Glutamatergic neuron (in vitro differentiated cells): ENCODE data around the gene FAN1. TPM values are rescaled to one million over a fixed set of nuclear protein-coding genes. Genes with fewer than 3 reads are reported as not detected.

Experiments used
- DNase-seq: peaks from one replicate; pipeline ENCODE4 v3.0.0; 2022
- H3K27ac Mint-ChIP-seq: one replicate; pipeline ENCODE4 v1.8.0; 2020; ENCODE audit warnings: mild to moderate bottlenecking, mixed read lengths, inconsistent platforms; ENCODE audit not compliant: unreplicated experiment
- H3K27me3 Mint-ChIP-seq: one replicate; pipeline ENCODE4 v1.8.0; 2020; ENCODE audit warnings: mild to moderate bottlenecking, moderate library complexity, mixed read lengths, inconsistent platforms; ENCODE audit not compliant: unreplicated experiment
- H3K36me3 Mint-ChIP-seq: one replicate; pipeline ENCODE4 v1.8.0; 2020; ENCODE audit warnings: mild to moderate bottlenecking, mixed read lengths, inconsistent platforms; ENCODE audit not compliant: unreplicated experiment
- H3K4me1 Mint-ChIP-seq: one replicate; pipeline ENCODE4 v1.8.0; 2020; ENCODE audit warnings: mild to moderate bottlenecking, low read depth, mixed read lengths, inconsistent platforms; ENCODE audit not compliant: unreplicated experiment
- H3K4me3 Mint-ChIP-seq: one replicate; pipeline ENCODE4 v1.8.0; 2020; ENCODE audit warnings: mild to moderate bottlenecking, mixed read lengths, inconsistent platforms; ENCODE audit not compliant: unreplicated experiment
- H3K9me3 Mint-ChIP-seq: one replicate; pipeline ENCODE4 v1.8.0; 2020; ENCODE audit warnings: mild to moderate bottlenecking, moderate library complexity, mixed read lengths, inconsistent platforms; ENCODE audit not compliant: unreplicated experiment
- total RNA-seq: library from RNA; stranded (reverse); fragmentation: NEBNext Ultra II Directional; extraction: Animal tissue kit (Norgen Biotek cat#: 25700); gene quantifications from one replicate; pipeline ENCODE4 v1.2.1, GENCODE V29; 2021; ENCODE audit not compliant: unreplicated experiment
- TF ChIP-seq, protein P1 (sequence below): fragments of 200-600 bp; sonication (generic); IDR thresholded peaks from one replicate; pipeline ENCODE4 v1.5.0; 2021; ENCODE audit not compliant: partially characterized antibody, unreplicated experiment

The FAN1 gene
- total RNA-seq, 1 donor from 2014 or later, result 22.9 TPM

GRCh38 chr15:30962079-30962478 lies 58.4 kb downstream of the FAN1 start:
- H3K4me3 Mint-ChIP-seq, result no peak overlapping the region
- H3K27ac Mint-ChIP-seq, result peak overlapping the region; percentile 73
- H3K4me1 Mint-ChIP-seq, result peaks cover 37% of the 10 kb centered on the region
- peaks cover 5% of the 10 kb centered on the region for H3K36me3 Mint-ChIP-seq
- no peak for DNase-seq
- H3K27me3 Mint-ChIP-seq, result no peaks in the 10 kb centered on the region
- peaks cover 3% of the 10 kb centered on the region for H3K9me3 Mint-ChIP-seq
- TF ChIP-seq, protein P1, sequence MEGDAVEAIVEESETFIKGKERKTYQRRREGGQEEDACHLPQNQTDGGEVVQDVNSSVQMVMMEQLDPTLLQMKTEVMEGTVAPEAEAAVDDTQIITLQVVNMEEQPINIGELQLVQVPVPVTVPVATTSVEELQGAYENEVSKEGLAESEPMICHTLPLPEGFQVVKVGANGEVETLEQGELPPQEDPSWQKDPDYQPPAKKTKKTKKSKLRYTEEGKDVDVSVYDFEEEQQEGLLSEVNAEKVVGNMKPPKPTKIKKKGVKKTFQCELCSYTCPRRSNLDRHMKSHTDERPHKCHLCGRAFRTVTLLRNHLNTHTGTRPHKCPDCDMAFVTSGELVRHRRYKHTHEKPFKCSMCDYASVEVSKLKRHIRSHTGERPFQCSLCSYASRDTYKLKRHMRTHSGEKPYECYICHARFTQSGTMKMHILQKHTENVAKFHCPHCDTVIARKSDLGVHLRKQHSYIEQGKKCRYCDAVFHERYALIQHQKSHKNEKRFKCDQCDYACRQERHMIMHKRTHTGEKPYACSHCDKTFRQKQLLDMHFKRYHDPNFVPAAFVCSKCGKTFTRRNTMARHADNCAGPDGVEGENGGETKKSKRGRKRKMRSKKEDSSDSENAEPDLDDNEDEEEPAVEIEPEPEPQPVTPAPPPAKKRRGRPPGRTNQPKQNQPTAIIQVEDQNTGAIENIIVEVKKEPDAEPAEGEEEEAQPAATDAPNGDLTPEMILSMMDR, result no peak

GRCh38 chr15:30962659-30963058 lies 58.9 kb downstream of the FAN1 start:
- Mint-ChIP-seq H3K27ac (peak overlapping the region; percentile 44), H3K9me3 (peaks cover 3% of the 10 kb centered on the region), H3K27me3 (no peaks in the 10 kb centered on the region), H3K36me3 (peaks cover 5% of the 10 kb centered on the region), H3K4me1 (peaks cover 37% of the 10 kb centered on the region), H3K4me3 (no peak overlapping the region)
- TF ChIP-seq, protein P1, result no peak
- DNase-seq, result no peak

DNA sequence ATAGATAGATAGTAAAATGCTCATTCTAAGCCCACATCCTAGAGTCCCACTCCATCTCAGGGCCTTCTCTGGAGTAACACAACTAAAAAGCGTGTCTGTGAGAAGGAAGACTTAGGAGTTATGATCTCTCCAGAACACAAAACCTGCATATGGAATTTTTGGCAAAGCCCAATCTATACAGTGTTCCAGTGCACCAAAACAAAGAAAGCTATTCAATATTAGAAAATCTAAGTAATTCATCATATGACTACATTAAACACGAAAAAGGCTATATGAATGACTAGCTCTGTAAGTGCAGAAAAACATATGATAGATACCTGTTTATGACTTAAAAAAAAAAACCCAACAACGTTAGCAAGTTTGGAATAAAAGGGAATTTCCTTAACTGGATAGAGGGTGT lies 60.0 kb downstream of the FAN1 start:
- H3K27me3 Mint-ChIP-seq, result no peaks in the 10 kb centered on the region
- H3K36me3 Mint-ChIP-seq, result no peaks in the 10 kb centered on the region
- peaks cover 34% of the 10 kb centered on the region for H3K4me1 Mint-ChIP-seq
- no peak overlapping the region for H3K4me3 Mint-ChIP-seq
- TF ChIP-seq, protein P1, result no peak
- H3K27ac Mint-ChIP-seq, result no peak overlapping the region
- no peak for DNase-seq
- H3K9me3 Mint-ChIP-seq, result peaks cover 3% of the 10 kb centered on the region

GRCh38 chr15:30969724-30970123 lies 66.0 kb downstream of the FAN1 start:
- Mint-ChIP-seq H3K27ac (no peak overlapping the region), H3K4me1 (no peaks in the 10 kb centered on the region), H3K4me3 (no peak overlapping the region), H3K9me3 (no peaks in the 10 kb centered on the region), H3K36me3 (no peaks in the 10 kb centered on the region), H3K27me3 (no peaks in the 10 kb centered on the region)
- TF ChIP-seq, protein P1, result no peak
- no peak for DNase-seq

GRCh38 chr15:30973379-30973778 lies 69.7 kb downstream of the FAN1 start:
- no peaks in the 10 kb centered on the region for H3K36me3 Mint-ChIP-seq
- no peaks in the 10 kb centered on the region for H3K9me3 Mint-ChIP-seq
- no peak overlapping the region for H3K27ac Mint-ChIP-seq
- TF ChIP-seq, protein P1, result no peak
- H3K27me3 Mint-ChIP-seq, result no peaks in the 10 kb centered on the region
- no peak for DNase-seq
- no peak overlapping the region for H3K4me3 Mint-ChIP-seq
- H3K4me1 Mint-ChIP-seq, result peaks cover 6% of the 10 kb centered on the region
